AG09319 (cell line): ENCODE results near the gene PLEKHG7.
"Not testable (repeated sequence)": the region's sequence is repeated elsewhere in the genome, so short reads cannot be mapped to it uniquely, and the experiment has no call there.

Experiments used
- DNase-seq: peaks from one replicate; pipeline ENCODE4 v3.0.0-alpha.2; 2010; ENCODE audit warnings: low read depth; ENCODE audit errors: extremely low read depth
- CTCF ChIP-seq: IDR thresholded peaks from 2 replicates; pipeline ENCODE4 v1.5.1; 2011; ENCODE audit warnings: low read depth, mild to moderate bottlenecking, inconsistent platforms, low read length, moderate library complexity

Gene PLEKHG7

GRCh38 chr12:92702754-92703679 is at the start of gene PLEKHG7:
Gene PLEKHG7, plus strand, starts transcription at chr12:92702989. Its CDS starts 3,643 bp downstream, at chr12:92706632.
- no peak for DNase-seq
- no peak for TF ChIP-seq CTCF

GRCh38 chr12:92654256-92654655 is 48.5 kb upstream of the PLEKHG7 start:
- not testable (repeated sequence) for DNase-seq

GRCh38 chr12:92654929-92655328 is 47.9 kb upstream of the PLEKHG7 start:
- no peak for TF ChIP-seq CTCF
- DNase-seq = peak; percentile 30

GRCh38 chr12:92656911-92657310 is 45.9 kb upstream of the PLEKHG7 start:
- DNase-seq = no peak
- TF ChIP-seq CTCF = no peak

- no peak for TF ChIP-seq CTCF
- DNase-seq = no peak
These were observed 45.0 kb upstream of the PLEKHG7 start for GRCh38 chr12:92657770-92658169.

GRCh38 chr12:92658611-92659010 is 44.2 kb upstream of the PLEKHG7 start:
- TF ChIP-seq CTCF = no peak

GRCh38 chr12:92661269-92661668 is 41.5 kb upstream of the PLEKHG7 start:
- no peak for TF ChIP-seq CTCF
- DNase-seq = no peak

More at GRCh38 chr12:92658611-92659010, 44.2 kb upstream of the PLEKHG7 start:
- no peak for DNase-seq
